ENCODE data around the gene LPCAT1.

Gene LPCAT1

DNA sequence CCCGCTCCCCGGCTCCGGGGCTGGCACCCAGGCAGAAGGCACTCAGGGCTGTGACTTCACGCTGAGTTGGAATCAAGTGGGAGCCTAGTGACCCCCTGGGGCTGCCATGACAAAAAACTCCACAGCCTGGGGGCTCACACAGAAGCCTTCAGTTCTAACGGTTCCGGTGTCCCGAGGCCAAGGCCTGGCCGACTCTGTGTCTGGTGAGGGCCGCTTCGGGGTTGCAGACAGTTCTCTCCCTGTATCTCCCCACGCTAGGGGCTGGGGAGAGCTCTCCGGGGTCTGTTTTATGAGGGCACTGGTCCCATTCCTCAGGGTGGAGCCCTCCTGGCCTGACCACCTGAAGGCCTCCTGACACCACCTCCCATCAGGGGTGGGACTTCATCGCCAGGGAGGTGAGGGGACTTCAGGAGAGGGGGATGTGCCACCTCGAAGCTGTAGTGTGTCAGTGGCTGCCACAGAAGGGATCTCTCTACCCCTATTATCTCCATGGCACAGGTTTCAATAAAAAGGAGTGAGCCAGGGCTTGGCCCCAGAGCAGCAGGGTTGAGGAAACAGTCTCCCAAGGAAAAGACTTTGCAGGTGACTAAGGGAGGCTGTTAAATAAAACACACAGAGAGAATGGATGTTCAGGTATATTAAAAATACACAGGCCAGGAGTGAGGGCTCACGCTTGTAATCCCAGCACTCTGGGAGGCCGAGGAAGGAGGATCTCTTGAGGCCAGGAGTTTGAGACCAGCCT lies 77.0 kb downstream of the LPCAT1 start:
- H3K27ac Mint-ChIP-seq = no peak overlapping the region
- H3K36me3 Mint-ChIP-seq (ENCODE audit: low read depth) = no peaks in the 10 kb centered on the region
- DNase-seq = peak; percentile 29
- H3K4me1 Mint-ChIP-seq (ENCODE audit: low read depth) = peaks cover 36% of the 10 kb centered on the region
- no peaks in the 10 kb centered on the region for H3K9me3 Mint-ChIP-seq
- peaks cover 61% of the 10 kb centered on the region for H3K27me3 Mint-ChIP-seq
- H3K4me3 Mint-ChIP-seq = no peak overlapping the region

DNA sequence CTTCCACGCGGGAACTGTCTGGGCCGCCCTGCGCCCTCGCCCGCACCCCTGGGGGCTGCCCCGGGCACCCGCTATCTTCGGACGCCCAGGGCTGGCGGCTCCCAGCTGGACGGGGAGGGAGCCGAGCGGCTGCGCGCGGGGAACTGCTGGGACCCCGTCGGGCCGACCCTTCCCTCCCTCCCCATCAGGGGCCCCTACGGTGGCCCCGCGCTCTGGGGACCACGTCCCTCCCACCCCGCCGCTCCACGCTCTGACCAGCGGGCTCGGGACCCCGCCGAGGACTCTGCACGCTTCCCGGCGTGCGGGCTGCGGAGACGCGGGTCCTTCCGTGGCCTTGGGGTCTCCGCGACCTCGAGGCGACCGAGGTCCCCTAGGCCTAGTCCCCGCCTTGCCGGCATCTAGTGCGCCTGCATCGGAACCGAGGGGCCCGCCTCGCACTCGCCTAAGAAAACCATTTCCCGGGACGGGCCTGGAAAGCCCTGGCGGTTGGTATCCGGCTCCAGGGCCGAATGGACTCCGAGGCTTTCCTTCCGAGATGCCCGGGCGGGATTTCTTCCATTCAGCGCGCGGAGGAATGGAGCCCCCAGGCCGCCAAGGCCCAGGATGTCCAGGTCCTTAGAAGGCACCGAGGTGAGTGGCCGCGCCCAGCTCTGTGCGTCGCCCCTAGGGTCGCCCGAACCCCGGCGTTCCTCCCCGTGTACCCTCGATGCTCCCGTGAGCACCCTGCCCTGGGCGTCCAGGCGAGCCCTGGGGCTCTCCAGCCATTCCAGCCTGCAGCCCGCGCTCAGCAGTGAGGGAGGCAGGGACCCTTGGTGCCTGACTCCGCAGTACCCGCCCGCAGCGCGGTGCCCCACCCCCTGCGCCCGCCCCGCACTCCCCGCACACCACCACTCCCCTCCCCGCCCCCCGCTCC lies 77.8 kb downstream of the LPCAT1 start:
- peaks cover 36% of the 10 kb centered on the region for H3K4me1 Mint-ChIP-seq (ENCODE audit: low read depth)
- no peak overlapping the region for H3K4me3 Mint-ChIP-seq
- no peaks in the 10 kb centered on the region for H3K36me3 Mint-ChIP-seq (ENCODE audit: low read depth)
- H3K9me3 Mint-ChIP-seq = no peaks in the 10 kb centered on the region
- no peak overlapping the region for H3K27ac Mint-ChIP-seq
- peaks cover 66% of the 10 kb centered on the region for H3K27me3 Mint-ChIP-seq
- DNase-seq = peak; percentile 29

DNA sequence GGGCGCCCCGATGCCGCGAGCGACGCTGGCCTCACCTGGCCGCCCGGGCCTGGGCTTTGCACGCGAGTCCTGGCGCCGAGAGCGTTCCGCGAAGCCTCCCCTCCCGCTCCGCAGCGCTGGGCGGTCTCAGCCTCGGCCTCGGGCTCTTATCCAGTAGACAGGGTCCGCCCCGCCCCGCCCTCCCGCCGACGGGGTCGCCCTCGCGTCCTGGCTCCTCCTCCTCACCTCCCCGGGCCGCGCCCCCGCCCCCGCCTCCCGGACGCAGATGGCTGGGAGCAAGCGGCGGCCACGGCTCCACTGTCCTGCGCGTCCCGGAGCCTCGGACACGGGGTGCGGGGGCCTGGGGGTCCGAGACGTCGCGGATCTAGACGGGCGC lies 78.5 kb downstream of the LPCAT1 start, which contains the start of gene SLC6A3:
TSS of gene SLC6A3 (minus strand) at position 128 of the 376 bp plus-strand sequence. CDS start 2,243 bp downstream, outside the sequence.
- H3K27ac Mint-ChIP-seq = no peak within 1 kb of the TSS
- peak; percentile 64 for DNase-seq
- peaks cover 3% of the 10 kb centered on the region for H3K9me3 Mint-ChIP-seq
- no peaks in the 10 kb centered on the region for H3K36me3 Mint-ChIP-seq (ENCODE audit: low read depth)
- H3K4me3 Mint-ChIP-seq = peak within 1 kb of the TSS; percentile 40
- H3K4me1 Mint-ChIP-seq (ENCODE audit: low read depth) = peaks cover 36% of the 10 kb centered on the region
- peaks cover 66% of the 10 kb centered on the region for H3K27me3 Mint-ChIP-seq

DNA sequence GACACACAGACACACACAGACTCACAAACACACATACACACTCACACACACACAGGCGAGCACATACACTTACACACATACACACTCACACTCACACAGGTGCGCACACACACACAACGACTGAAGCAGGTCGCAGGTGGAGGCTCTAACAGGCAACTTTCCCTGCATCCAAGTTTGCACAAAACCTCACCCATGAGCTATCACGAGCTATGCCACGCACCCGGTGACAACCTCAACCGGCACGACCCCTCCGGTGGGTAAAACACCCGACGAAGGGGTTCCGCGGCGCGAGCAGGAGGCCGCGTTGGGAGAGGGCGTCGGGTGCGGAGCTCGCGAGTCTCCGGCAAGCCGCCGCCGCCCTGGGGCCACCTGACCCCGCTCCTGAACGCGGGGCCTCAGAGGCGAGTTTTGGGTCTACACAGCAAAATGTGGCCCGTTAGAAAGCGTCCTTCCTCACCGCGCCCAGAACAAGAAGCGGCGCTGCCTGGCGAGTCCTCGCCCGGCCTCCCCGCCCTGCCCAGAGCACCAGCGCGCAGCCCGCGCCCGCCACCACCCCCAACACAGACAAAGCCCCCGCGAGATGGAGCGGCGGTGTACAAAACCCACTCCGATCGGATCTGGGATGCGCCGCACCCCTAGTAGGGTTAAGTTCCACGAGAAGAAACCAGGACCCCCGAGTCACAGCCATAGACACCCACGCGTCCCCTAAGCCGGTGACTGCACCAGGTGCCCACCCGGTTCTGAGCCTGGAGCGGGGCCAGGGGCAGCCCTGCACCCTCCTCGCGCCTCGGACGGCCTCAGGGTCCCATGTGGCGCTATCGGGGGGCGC lies 79.2 kb downstream of the LPCAT1 start:
- H3K27me3 Mint-ChIP-seq = peaks cover 71% of the 10 kb centered on the region

DNA sequence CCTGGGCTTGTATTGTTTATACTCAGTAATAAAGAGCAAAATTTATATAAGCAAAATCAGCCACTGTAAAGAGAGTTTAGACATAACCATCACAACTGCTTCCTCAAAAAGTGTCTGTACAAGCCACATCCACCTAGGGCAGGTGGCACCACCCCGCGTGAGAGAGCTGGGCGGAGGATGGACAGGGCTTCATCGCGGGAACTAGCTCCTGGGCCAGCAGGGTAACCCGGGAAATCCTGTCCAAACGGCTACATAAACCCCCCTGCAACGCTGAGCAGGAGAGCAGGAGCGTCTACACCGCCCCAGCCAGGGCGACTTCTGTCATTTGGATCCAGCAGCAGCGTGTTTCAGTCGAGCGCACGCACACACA lies 79.8 kb downstream of the LPCAT1 start:
- Mint-ChIP-seq H3K27me3 (peaks cover 72% of the 10 kb centered on the region), H3K4me3 (no peak overlapping the region), H3K4me1 (ENCODE audit: low read depth) (peaks cover 35% of the 10 kb centered on the region), H3K9me3 (peaks cover 6% of the 10 kb centered on the region), H3K27ac (no peak overlapping the region), H3K36me3 (ENCODE audit: low read depth) (no peaks in the 10 kb centered on the region)
- DNase-seq = peak; percentile 24

More for the DNA sequence above, 79.2 kb downstream of the LPCAT1 start:
- Mint-ChIP-seq H3K4me1 (ENCODE audit: low read depth) (peaks cover 36% of the 10 kb centered on the region), H3K27ac (no peak overlapping the region), H3K4me3 (peak overlapping the region; percentile 40), H3K36me3 (ENCODE audit: low read depth) (no peaks in the 10 kb centered on the region), H3K9me3 (peaks cover 6% of the 10 kb centered on the region)
- peak; percentile 37 for DNase-seq

DNA sequence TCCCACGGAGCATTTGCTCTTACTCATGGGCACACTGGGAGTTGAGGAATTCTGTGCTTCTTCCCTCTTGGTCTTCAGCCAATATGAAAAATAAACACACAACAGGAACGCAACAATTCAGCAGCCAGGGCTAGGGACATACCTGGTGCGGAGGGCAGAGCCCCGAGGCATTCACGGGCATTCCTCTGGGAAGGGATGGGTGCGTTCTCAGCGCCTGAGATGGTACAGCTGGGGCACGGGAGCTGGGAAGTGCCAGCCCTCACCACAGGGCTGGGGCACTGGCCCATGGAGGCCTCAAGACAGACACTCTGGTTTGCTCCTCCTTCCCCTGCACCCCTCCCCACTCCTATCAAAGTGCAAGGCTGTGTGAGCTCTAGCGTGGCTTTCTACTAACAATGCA lies 80.6 kb downstream of the LPCAT1 start:
- Mint-ChIP-seq H3K27me3 (peaks cover 77% of the 10 kb centered on the region), H3K9me3 (peaks cover 6% of the 10 kb centered on the region), H3K27ac (no peak overlapping the region), H3K4me1 (ENCODE audit: low read depth) (peaks cover 27% of the 10 kb centered on the region), H3K36me3 (ENCODE audit: low read depth) (no peaks in the 10 kb centered on the region), H3K4me3 (no peak overlapping the region)
- DNase-seq = peak; percentile 18

DNA sequence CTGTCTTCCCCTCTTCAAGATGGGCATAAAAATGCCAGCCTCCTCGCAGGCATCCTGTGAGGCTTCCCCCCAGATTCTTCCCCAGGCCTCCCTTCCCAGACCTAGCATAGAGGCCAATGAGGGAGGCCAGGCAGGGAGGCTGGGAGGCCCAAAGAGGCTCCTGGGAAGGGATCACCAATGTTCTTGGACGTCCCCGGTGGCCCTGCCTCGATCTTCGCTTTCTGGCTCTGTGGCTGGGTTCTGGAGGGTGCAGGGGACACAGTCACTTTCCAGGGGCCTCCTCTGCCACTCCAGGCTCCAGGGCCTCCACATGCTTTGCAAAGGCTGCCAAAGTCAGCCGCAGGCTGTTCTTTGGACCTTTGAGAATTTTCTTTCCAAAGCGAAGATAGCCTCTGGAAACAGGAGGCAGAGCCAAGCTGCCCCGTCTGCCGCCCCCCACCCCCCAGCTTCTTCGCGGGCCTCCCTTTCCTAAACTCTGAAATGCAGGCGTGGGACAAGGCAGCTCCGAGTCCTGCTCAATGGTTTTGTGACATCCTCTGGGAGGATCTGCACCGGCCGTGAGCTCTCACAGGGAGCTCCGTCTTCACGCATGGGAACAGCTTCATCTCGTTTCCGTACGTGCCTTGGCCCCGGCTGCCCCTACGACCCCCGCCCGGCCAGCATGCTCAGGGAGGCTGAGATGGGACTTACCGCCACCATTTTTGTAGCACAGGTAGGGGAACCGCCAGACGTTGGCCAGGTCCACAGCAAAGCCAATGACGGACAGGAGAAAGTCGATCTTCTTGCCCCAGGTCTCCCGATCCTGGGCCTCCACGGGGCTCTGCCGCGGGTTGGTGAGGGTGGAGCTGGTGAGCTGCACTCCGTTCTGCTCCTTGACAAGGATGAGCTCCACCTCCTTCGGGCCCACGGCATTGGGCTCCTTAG lies 81.3 kb downstream of the LPCAT1 start:
- Mint-ChIP-seq H3K36me3 (ENCODE audit: low read depth) (no peaks in the 10 kb centered on the region), H3K4me1 (ENCODE audit: low read depth) (peaks cover 20% of the 10 kb centered on the region), H3K27ac (no peak overlapping the region), H3K9me3 (peaks cover 6% of the 10 kb centered on the region), H3K27me3 (peaks cover 73% of the 10 kb centered on the region), H3K4me3 (no peak overlapping the region)
- DNase-seq = peak; percentile 20

DNA sequence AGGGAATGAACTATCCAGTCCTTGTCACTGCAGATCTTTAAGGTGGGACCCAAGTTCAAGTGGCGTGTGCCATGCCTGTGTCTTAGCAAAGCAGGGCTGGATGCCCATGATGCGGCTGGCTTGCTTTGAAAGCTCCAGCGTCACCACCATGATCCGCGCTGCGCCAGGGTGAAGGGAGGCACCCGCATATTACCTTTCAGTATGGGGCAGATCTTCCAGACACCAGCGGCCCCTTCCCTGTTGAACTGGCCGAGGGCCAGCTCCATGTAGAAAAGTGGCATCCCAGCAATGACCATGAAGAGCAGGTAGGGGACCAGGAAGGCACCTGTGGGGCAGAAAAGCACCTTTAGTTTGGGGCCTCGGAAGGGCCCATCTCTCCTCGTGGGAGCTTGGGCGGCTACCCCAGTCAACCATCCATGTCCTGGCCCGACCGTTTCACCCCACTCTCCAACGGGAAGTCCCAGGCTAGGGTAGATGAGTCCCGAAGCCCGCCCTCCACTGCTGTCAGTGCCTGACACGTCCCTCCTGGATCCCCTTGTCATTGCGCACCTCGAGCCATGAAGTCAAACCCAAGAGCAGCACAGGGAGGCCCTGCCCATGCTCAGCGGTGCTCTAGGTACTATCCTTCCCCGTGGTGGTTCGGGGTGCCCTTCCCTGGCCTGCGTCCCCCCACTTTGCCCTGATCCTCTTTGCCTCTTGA lies 82.4 kb downstream of the LPCAT1 start:
- Mint-ChIP-seq H3K27me3 (peaks cover 61% of the 10 kb centered on the region), H3K4me3 (no peak overlapping the region), H3K36me3 (ENCODE audit: low read depth) (no peaks in the 10 kb centered on the region), H3K9me3 (peaks cover 6% of the 10 kb centered on the region), H3K27ac (no peak overlapping the region), H3K4me1 (ENCODE audit: low read depth) (peaks cover 10% of the 10 kb centered on the region)
- peak; percentile 20 for DNase-seq

DNA sequence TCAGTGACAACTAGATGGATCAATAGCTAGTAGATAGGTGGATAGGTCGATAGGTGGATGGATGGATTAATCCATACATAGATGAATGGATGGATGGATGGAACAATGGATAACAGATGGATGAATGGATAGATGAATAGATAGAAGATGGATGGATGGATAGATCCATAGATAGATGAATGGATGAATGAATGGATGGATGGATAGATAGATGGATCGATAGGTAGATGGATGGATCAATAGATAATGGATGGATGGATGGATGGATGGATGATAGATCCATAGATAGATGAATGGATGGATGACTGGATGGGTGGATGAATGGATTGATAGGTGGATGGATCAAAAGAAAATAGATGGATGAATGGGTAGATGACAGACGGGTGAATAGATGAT lies 83.7 kb downstream of the LPCAT1 start:
- DNase-seq = no peak
- Mint-ChIP-seq H3K27ac (no peak overlapping the region), H3K4me1 (ENCODE audit: low read depth) (peaks cover 10% of the 10 kb centered on the region), H3K27me3 (peaks cover 56% of the 10 kb centered on the region), H3K4me3 (no peak overlapping the region), H3K9me3 (peaks cover 6% of the 10 kb centered on the region), H3K36me3 (ENCODE audit: low read depth) (no peaks in the 10 kb centered on the region)

DNA sequence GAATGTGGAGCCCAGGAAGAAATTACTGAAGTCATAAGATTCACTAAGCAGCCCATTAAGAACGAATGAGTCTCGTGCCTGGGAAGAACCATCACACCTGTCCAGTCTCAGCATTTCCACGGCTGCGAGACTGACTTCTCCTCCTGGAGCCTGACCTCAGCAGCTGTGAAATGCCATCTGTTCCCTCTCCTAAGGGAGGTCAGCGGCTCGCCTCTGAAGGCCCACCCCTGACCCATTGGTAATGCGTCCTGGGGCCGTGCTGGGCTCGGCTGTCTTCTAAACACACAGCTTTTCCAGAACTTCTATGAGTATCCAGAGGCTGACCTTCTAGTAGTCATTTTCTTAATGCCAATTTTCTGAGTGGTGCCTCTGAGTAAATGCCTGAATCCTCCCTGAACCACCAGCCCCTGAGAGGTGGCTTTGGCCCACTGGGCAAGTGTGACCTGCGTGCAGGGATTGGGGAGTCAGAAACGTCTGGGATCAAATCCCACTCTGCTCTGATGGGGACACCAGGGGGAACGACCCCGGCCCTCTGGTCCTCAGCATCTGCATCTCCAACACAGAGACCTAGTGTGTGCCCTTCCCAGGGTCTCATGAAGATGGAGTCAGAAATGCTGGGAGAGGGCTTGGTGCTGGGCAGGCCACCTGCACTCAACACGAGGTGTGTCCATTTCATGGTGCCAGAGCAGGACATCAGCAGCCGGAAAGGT lies 84.2 kb downstream of the LPCAT1 start:
- peaks cover 6% of the 10 kb centered on the region for H3K9me3 Mint-ChIP-seq
- H3K27ac Mint-ChIP-seq = no peak overlapping the region
- no peaks in the 10 kb centered on the region for H3K36me3 Mint-ChIP-seq (ENCODE audit: low read depth)
- H3K27me3 Mint-ChIP-seq = peaks cover 52% of the 10 kb centered on the region
- peaks cover 7% of the 10 kb centered on the region for H3K4me1 Mint-ChIP-seq (ENCODE audit: low read depth)
- no peak overlapping the region for H3K4me3 Mint-ChIP-seq
- DNase-seq = peak; percentile 9

DNA sequence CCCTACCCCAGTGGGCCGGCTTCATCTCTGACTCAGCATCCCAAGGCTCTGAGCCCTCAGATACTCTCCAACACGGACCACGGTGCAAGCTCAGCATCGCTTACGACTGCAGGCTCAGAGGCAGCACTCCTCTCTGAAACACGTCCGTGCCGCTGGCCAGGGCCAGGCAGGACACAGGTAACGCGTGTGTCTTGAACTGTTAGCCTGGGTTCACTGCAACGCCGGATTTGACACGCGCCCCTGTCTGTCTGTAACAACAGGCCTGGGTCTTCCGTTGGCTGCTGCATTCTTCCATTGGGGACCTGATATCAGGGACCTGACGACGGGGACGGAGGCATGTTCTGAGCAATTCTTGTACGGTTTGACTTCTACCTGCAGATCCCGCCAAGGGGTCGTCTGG lies 84.9 kb downstream of the LPCAT1 start:
- Mint-ChIP-seq H3K36me3 (ENCODE audit: low read depth) (no peaks in the 10 kb centered on the region), H3K27ac (no peak overlapping the region), H3K27me3 (peaks cover 47% of the 10 kb centered on the region), H3K9me3 (peaks cover 6% of the 10 kb centered on the region), H3K4me3 (no peak overlapping the region), H3K4me1 (ENCODE audit: low read depth) (peaks cover under 1% of the 10 kb centered on the region)
- DNase-seq = peak; percentile 13

DNA sequence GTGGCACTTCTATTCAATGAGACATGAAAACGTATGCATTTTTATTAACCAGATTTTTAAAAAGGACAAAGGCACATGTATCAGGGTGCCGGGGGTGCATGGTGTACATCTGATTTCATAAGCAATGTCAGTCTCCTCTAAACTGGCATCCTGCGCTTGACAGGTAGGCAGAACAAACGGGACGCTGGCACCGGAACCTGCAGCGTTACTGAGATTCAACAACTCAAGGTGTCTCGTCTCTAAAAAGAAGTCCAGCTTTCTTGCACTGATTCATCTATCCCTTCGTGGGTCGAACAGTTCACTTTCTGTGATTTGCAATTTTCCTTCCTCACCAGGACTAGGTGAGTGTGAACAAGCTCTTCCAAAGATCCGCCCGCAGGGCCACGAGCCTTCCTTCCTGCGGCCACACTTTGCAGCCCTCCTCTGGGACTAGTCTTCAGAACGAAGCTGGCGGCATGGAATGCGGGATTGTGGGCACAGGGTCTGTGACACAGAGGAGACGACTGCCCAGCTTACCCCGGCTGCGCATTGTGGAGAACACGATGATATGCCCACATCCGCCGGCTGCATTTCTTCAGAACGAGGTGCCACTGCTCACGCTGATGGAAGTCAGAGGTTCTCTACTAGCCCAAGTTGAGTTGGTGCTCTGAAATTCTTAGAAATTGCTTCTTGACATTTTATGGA lies 85.7 kb downstream of the LPCAT1 start:
- peak; percentile 14 for DNase-seq
- H3K27me3 Mint-ChIP-seq = peaks cover 45% of the 10 kb centered on the region
- H3K36me3 Mint-ChIP-seq (ENCODE audit: low read depth) = no peaks in the 10 kb centered on the region
- H3K4me3 Mint-ChIP-seq = no peak overlapping the region
- H3K4me1 Mint-ChIP-seq (ENCODE audit: low read depth) = no peaks in the 10 kb centered on the region
- H3K9me3 Mint-ChIP-seq = peaks cover 6% of the 10 kb centered on the region
- no peak overlapping the region for H3K27ac Mint-ChIP-seq
